Peyer's patch (tissue), 4 donors: ENCODE measurements around the gene STAT5B. TPM values are rescaled to one million over a fixed set of nuclear protein-coding genes. Genes with fewer than 3 reads are reported as not detected.

Experiments used
- DNase-seq, 3 donors: peaks; one replicate each; pipeline ENCODE4 v3.0.0-alpha.2; 2017 to 2019
- H3K27ac ChIP-seq, 4 donors: fragments of 200-600 bp; sonication (generic); one replicate each; pipeline ENCODE4 v1.5.1; 2016 to 2019
- H3K27me3 ChIP-seq, 2 donors: fragments of 200-600 bp; sonication (generic); one replicate each; pipeline ENCODE4 v1.5.1; 2019
- H3K36me3 ChIP-seq, 3 donors: fragments of 200-600 bp; sonication (generic); one replicate each; pipeline ENCODE4 v1.5.1; 2016 to 2019
- H3K4me1 ChIP-seq, 4 donors: fragments of 200-600 bp; sonication (generic); one replicate each; pipeline ENCODE4 v1.5.1; 2016 to 2019
- H3K4me3 ChIP-seq, 4 donors: fragments of 200-600 bp; sonication (generic); 1 replicate in 3 of 4; 2 replicates in 1 of 4; pipeline ENCODE4 v1.5.1; 2016 to 2019; ENCODE audit warnings: mild to moderate bottlenecking in 1 of 4
- H3K9me3 ChIP-seq, 4 donors: fragments of 200-600 bp; sonication (generic); one replicate each; pipeline ENCODE4 v1.5.1; 2016 to 2019; ENCODE audit warnings: mild to moderate bottlenecking in 1 of 4
- CTCF ChIP-seq, 6 experiments: fragments of 450-650 bp in 4 of 6; fragments of 200-600 bp in 2 of 6; sonication (generic) in 1 of 6; IDR thresholded peaks; one replicate each; pipeline ENCODE4 v1.5.1; 2017 to 2019; ENCODE audit warnings: antibody characterized with exemption in 6 of 6, mild to moderate bottlenecking in 3 of 6, moderate library complexity in 1 of 6
- POLR2A ChIP-seq, 2 donors: fragments of 450-650 bp; IDR thresholded peaks; one replicate each; pipeline ENCODE4 v1.5.1; 2017; ENCODE audit warnings: antibody characterized with exemption in 2 of 2, mild to moderate bottlenecking in 2 of 2, moderate library complexity in 2 of 2
- total RNA-seq, 4 donors: library from RNA; depleted of rRNA; stranded (reverse); fragments of >200 nt; gene quantifications; one replicate each; pipeline ENCODE4 v1.1.0, GENCODE V29; 2016

The STAT5B gene
- total RNA-seq, 4 donors from 2014 or later = 36.3 to 128 (median 68.1) TPM

GRCh38 chr17:42294469-42295398 is 18.5 kb upstream of the STAT5B start:
- DNase-seq = peak in 1 of 3 donors; percentile 13
- Histone ChIP-seq H3K9me3 (no peaks in the 10 kb centered on the region), H3K27me3 (no peaks in the 10 kb centered on the region), H3K4me3 (no peak overlapping the region), H3K4me1 (peaks cover 0 to 3% (median 0%) of the 10 kb centered on the region in 4 donors), H3K36me3 (peaks cover 0 to 47% (median 0%) of the 10 kb centered on the region in 3 donors), H3K27ac (no peak overlapping the region)
- TF ChIP-seq CTCF (IDR thresholded peaks at IDR 0.05) (no peak), POLR2A (IDR thresholded peaks at IDR 0.05) (no peak)

GRCh38 chr17:42291129-42291528 is 14.9 kb upstream of the STAT5B start:
- no peaks in the 10 kb centered on the region for H3K9me3 ChIP-seq
- DNase-seq = peak in 1 of 3 donors; percentile 34
- TF ChIP-seq CTCF (IDR thresholded peaks at IDR 0.05) = no peak
- TF ChIP-seq POLR2A (IDR thresholded peaks at IDR 0.05) = no peak
- no peak overlapping the region for H3K27ac ChIP-seq
- H3K4me3 ChIP-seq = no peak overlapping the region
- peaks cover 0 to 30% (median 0%) of the 10 kb centered on the region in 3 donors for H3K36me3 ChIP-seq
- no peaks in the 10 kb centered on the region for H3K27me3 ChIP-seq
- peaks cover 0 to 30% (median 7%) of the 10 kb centered on the region in 4 donors for H3K4me1 ChIP-seq

GRCh38 chr17:42290577-42290976 is 14.4 kb upstream of the STAT5B start:
- TF ChIP-seq POLR2A (IDR thresholded peaks at IDR 0.05) (no peak), CTCF (IDR thresholded peaks at IDR 0.05) (no peak)
- no peak overlapping the region for H3K27ac ChIP-seq
- DNase-seq = peak in 1 of 3 donors; percentile 14
- H3K4me3 ChIP-seq = no peak overlapping the region
- H3K9me3 ChIP-seq = no peaks in the 10 kb centered on the region
- H3K4me1 ChIP-seq = peaks cover 0 to 34% (median 7%) of the 10 kb centered on the region in 4 donors
- no peaks in the 10 kb centered on the region for H3K27me3 ChIP-seq
- H3K36me3 ChIP-seq = peaks cover 0 to 25% (median 0%) of the 10 kb centered on the region in 3 donors

- H3K27ac ChIP-seq = peak overlapping the region; percentile 84 to 95 (median 90)
- no peak for TF ChIP-seq CTCF (IDR thresholded peaks at IDR 0.05)
- no peak for TF ChIP-seq POLR2A (IDR thresholded peaks at IDR 0.05)
- H3K4me3 ChIP-seq = peak overlapping the region; percentile 69 to 89 (median 81)
- H3K9me3 ChIP-seq = no peaks in the 10 kb centered on the region
- DNase-seq = peak in 2 of 3 donors; percentile 40 to 48
- H3K4me1 ChIP-seq = peaks cover 0 to 34% (median 7%) of the 10 kb centered on the region in 4 donors
- peaks cover 0 to 19% (median 0%) of the 10 kb centered on the region in 3 donors for H3K36me3 ChIP-seq
- no peaks in the 10 kb centered on the region for H3K27me3 ChIP-seq
These were observed 13.5 kb upstream of the STAT5B start for GRCh38 chr17:42289611-42290181.

GRCh38 chr17:42288803-42289610 is 12.8 kb upstream of the STAT5B start:
- DNase-seq = peak; percentile 68 to 77 (median 75)
- H3K9me3 ChIP-seq = no peaks in the 10 kb centered on the region
- peaks cover 0 to 15% (median 0%) of the 10 kb centered on the region in 3 donors for H3K36me3 ChIP-seq
- TF ChIP-seq CTCF (IDR thresholded peaks at IDR 0.05) = no peak
- TF ChIP-seq POLR2A (IDR thresholded peaks at IDR 0.05) = no peak
- peaks cover 0 to 34% (median 7%) of the 10 kb centered on the region in 4 donors for H3K4me1 ChIP-seq
- H3K27me3 ChIP-seq = no peaks in the 10 kb centered on the region
- H3K4me3 ChIP-seq = peak overlapping the region; percentile 69 to 89 (median 81)
- H3K27ac ChIP-seq = peak overlapping the region; percentile 84 to 95 (median 90)
